Activated CD8-positive, alpha-beta T cell treated with anti-CD3 and anti-CD28 coated beads for 36 hours (primary cell): ENCODE results near the gene LRRC10. TPM values are rescaled to one million over a fixed set of nuclear protein-coding genes. Genes with fewer than 3 reads are reported as not detected.

ENCODE experiments used
- ATAC-seq: fragments of 200-7000 bp; cut with Tn5 transposase; one replicate; pipeline ENCODE4 v1.10.0; 2021; ENCODE audit warnings: mild to moderate bottlenecking, moderate library complexity
- CTCF ChIA-PET: fragments of 350-600 bp; sonication (Branson Sonifier 250); formaldehyde crosslinking; loops from one replicate; lab custom pipeline; 2021; ENCODE audit warnings: antibody characterized with exemption; lab: Charles Lee
- POLR2A ChIA-PET: fragments of 350-600 bp; sonication (Branson Sonifier 250); formaldehyde crosslinking; loops from one replicate; lab custom pipeline; 2021; ENCODE audit warnings: antibody characterized with exemption; lab: Charles Lee
- DNase-seq: peaks from one replicate; pipeline ENCODE4 v3.0.0-alpha.2; 2020
- H3K27ac Mint-ChIP-seq: one replicate; pipeline ENCODE4 v1.8.0; 2021; ENCODE audit warnings: mild to moderate bottlenecking, mixed read lengths
- H3K27me3 Mint-ChIP-seq: one replicate; pipeline ENCODE4 v1.8.0; 2021; ENCODE audit warnings: mixed read lengths
- H3K36me3 Mint-ChIP-seq: one replicate; pipeline ENCODE4 v1.8.0; 2021; ENCODE audit warnings: low read depth, mixed read lengths
- H3K4me1 Mint-ChIP-seq: one replicate; pipeline ENCODE4 v1.8.0; 2021; ENCODE audit warnings: low read depth, mixed read lengths
- H3K4me3 Mint-ChIP-seq: one replicate; pipeline ENCODE4 v1.8.0; 2021; ENCODE audit warnings: mild to moderate bottlenecking, moderate library complexity, mixed read lengths
- H3K9me3 Mint-ChIP-seq: one replicate; pipeline ENCODE4 v1.8.0; 2021; ENCODE audit warnings: mixed read lengths
- CTCF ChIP-seq: fragments of 200-600 bp; IDR thresholded peaks from one replicate; pipeline ENCODE4 v1.8.0; 2022; ENCODE audit warnings: antibody characterized with exemption, mild to moderate bottlenecking
- intact Hi-C: fragments of 100-400 bp; cut with micrococcal nuclease; formaldehyde crosslinking; loops from one replicate; pipeline ENCODE4 v1.10.0; 2022
- total RNA-seq, 2 experiments: library from RNA; stranded (reverse); gene quantifications; one replicate each; pipeline ENCODE4 v1.2.3, GENCODE V29; 2021

LRRC10 gene
- total RNA-seq = not detected

GRCh38 chr12:69610729-69611128, at the start of gene LRRC10:
LRRC10 (minus strand) TSS chr12:69610907; CDS start chr12:69610838, 69 bp downstream.
- H3K4me3 Mint-ChIP-seq = no peak within 1 kb of the TSS
- intact Hi-C loops = no loop called here
- ChIA-PET CTCF (interaction anchor here (1.3 kb wide), 3 partner anchors 29 to 254 kb away, joined by 3 to 4 read pairs (median 3); no protein-coding TSS in a partner anchor), POLR2A (interaction anchor here (1.1 kb wide), 1 partner anchor 10 kb away, joined by 3 read pairs; no protein-coding TSS in a partner anchor)
- TF ChIP-seq CTCF = no peak
- ATAC-seq (no peak), DNase-seq (no peak)
- H3K9me3 Mint-ChIP-seq = no peaks in the 10 kb centered on the region
- no peaks in the 10 kb centered on the region for H3K36me3 Mint-ChIP-seq
- peaks cover 5% of the 10 kb centered on the region for H3K27me3 Mint-ChIP-seq
- no peaks in the 10 kb centered on the region for H3K4me1 Mint-ChIP-seq
- no peak within 1 kb of the TSS for H3K27ac Mint-ChIP-seq

- Mint-ChIP-seq H3K9me3 (no peaks in the 10 kb centered on the region), H3K4me3 (no peak overlapping the region), H3K4me1 (no peaks in the 10 kb centered on the region), H3K27ac (no peak overlapping the region), H3K36me3 (no peaks in the 10 kb centered on the region), H3K27me3 (peaks cover 18% of the 10 kb centered on the region)
- CTCF ChIA-PET = no interaction called here
- no peak for DNase-seq
- no peak for ATAC-seq
- TF ChIP-seq CTCF = no peak
- intact Hi-C loops = no loop called here
- POLR2A ChIA-PET = no interaction called here
Measured at GRCh38 chr12:69660164-69660863, 49.6 kb upstream of the LRRC10 start.

GRCh38 chr12:69658203-69658602, 47.5 kb upstream of the LRRC10 start:
- TF ChIP-seq CTCF = no peak
- no peak overlapping the region for H3K27ac Mint-ChIP-seq
- no peak for DNase-seq
- H3K27me3 Mint-ChIP-seq = peaks cover 13% of the 10 kb centered on the region
- no peak for ATAC-seq
- no peaks in the 10 kb centered on the region for H3K4me1 Mint-ChIP-seq
- ChIA-PET CTCF (no interaction called here), POLR2A (no interaction called here)
- no peak overlapping the region for H3K4me3 Mint-ChIP-seq
- H3K9me3 Mint-ChIP-seq = no peaks in the 10 kb centered on the region
- intact Hi-C loops = no loop called here
- H3K36me3 Mint-ChIP-seq = no peaks in the 10 kb centered on the region

- Mint-ChIP-seq H3K27ac (no peak overlapping the region), H3K27me3 (peaks cover 10% of the 10 kb centered on the region), H3K9me3 (no peaks in the 10 kb centered on the region), H3K4me3 (no peak overlapping the region), H3K36me3 (no peaks in the 10 kb centered on the region), H3K4me1 (no peaks in the 10 kb centered on the region)
- no peak for TF ChIP-seq CTCF
- intact Hi-C loops = no loop called here
- no peak for DNase-seq
- ATAC-seq = no peak
- POLR2A ChIA-PET = no interaction called here
- CTCF ChIA-PET = interaction anchor here (0.6 to 1.4 kb wide), 2 partner anchors 17 to 626 kb away, joined by 3 to 6 read pairs; no protein-coding TSS in a partner anchor
Measured at GRCh38 chr12:69657376-69658137, 46.9 kb upstream of the LRRC10 start.
